HepG2 (cell line): ENCODE data around the gene FOSB. TPM values are rescaled to one million over a fixed set of nuclear protein-coding genes. Genes with fewer than 3 reads are reported as not detected.
A peak's percentile ranks its signal among the peaks of the same experiment; 100 is the strongest.

Experiments
- ARID3A ChIP-seq: IDR thresholded peaks from 2 replicates; pipeline ENCODE4 v1.6.1; 2012; ENCODE audit warnings: low read depth, low read length, improper control_type of control experiment
- ATF7 ChIP-seq, 2 experiments: fragments of 450-650 bp in 1 of 2; sonication (generic) in 1 of 2; formaldehyde crosslinking in 1 of 2; IDR thresholded peaks; 2 replicates each; pipeline versions ENCODE4 v1.4.0 to v1.6.1; 2016 to 2020; ENCODE audit warnings: antibody characterized with exemption in 1 of 2, mild to moderate bottlenecking in 1 of 2, missing genetic modification reagents in 1 of 2
- CHD4 ChIP-seq: fragments of 200-600 bp; sonication (generic); IDR thresholded peaks from 2 replicates; pipeline ENCODE4 v1.7.0; 2017; ENCODE audit warnings: mild to moderate bottlenecking, low read length, borderline replicate concordance
- ELF1 ChIP-seq: sonication (generic); formaldehyde crosslinking; IDR thresholded peaks from 2 replicates; pipeline ENCODE4 v1.4.0; 2020; ENCODE audit warnings: missing genetic modification reagents
- HOXA5 ChIP-seq: sonication (generic); formaldehyde crosslinking; IDR thresholded peaks from 2 replicates; pipeline ENCODE4 v1.4.0; 2020; ENCODE audit warnings: missing genetic modification reagents
- MXD3 ChIP-seq: IDR thresholded peaks from 2 replicates; pipeline ENCODE4 v1.6.1; 2016; ENCODE audit warnings: mild to moderate bottlenecking, missing biosample characterization, missing genetic modification reagents
- MZF1 ChIP-seq: sonication (generic); formaldehyde crosslinking; IDR thresholded peaks from 2 replicates; pipeline ENCODE4 v1.8.1; 2023; ENCODE audit warnings: mild to moderate bottlenecking, missing genetic modification reagents, borderline replicate concordance
- RAD21 ChIP-seq: fragments of 450-650 bp; formaldehyde crosslinking; IDR thresholded peaks from 2 replicates; pipeline ENCODE4 v1.5.0; 2020; ENCODE audit warnings: mild to moderate bottlenecking
- ZBTB38 ChIP-seq: sonication (generic); formaldehyde crosslinking; IDR thresholded peaks from 2 replicates; pipeline ENCODE4 v1.5.1; 2020; ENCODE audit warnings: mild to moderate bottlenecking, missing genetic modification reagents
- ZFP91 ChIP-seq: sonication (generic); formaldehyde crosslinking; IDR thresholded peaks from 2 replicates; pipeline ENCODE4 v1.9.0; 2022; ENCODE audit warnings: missing genetic modification reagents, mild to moderate bottlenecking, borderline replicate concordance
- ZNF275 ChIP-seq: sonication (generic); formaldehyde crosslinking; IDR thresholded peaks from 2 replicates; pipeline ENCODE4 v1.8.0; 2022; ENCODE audit warnings: missing genetic modification reagents, mild to moderate bottlenecking, inconsistent platforms, borderline replicate concordance
- ZNF296 ChIP-seq: sonication (generic); formaldehyde crosslinking; conservative IDR thresholded peaks from 2 replicates; pipeline ENCODE4 v1.5.0; 2020; ENCODE audit warnings: mild to moderate bottlenecking, missing genetic modification reagents
- ZNF512B ChIP-seq: sonication (generic); formaldehyde crosslinking; IDR thresholded peaks from 2 replicates; pipeline ENCODE4 v1.5.1; 2020; ENCODE audit warnings: missing genetic modification reagents, mild to moderate bottlenecking, borderline replicate concordance
- ZNF570 ChIP-seq: sonication (generic); formaldehyde crosslinking; IDR thresholded peaks from 2 replicates; pipeline ENCODE4 v1.4.0; 2020; ENCODE audit warnings: mild to moderate bottlenecking, missing genetic modification reagents, borderline replicate concordance
- ZNF687 ChIP-seq: sonication (generic); formaldehyde crosslinking; IDR thresholded peaks from 2 replicates; pipeline ENCODE4 v1.5.1; 2020; ENCODE audit warnings: mild to moderate bottlenecking, missing genetic modification reagents, moderate library complexity
- polyA plus RNA-seq, 8 experiments: library from polyadenylated mRNA; depleted of rRNA in 3 of 8; stranded (reverse) in 7 of 8; unstranded in 1 of 8; fragments of >200 nt; fragmentation: Illumina TruSeq in 4 of 8; extraction: Trizol in 4 of 8; gene quantifications; 2 replicates each; pipeline versions ENCODE4 v1.2.1 to v1.2.3, GENCODE V29; 2011 to 2016; ENCODE audit warnings: low read depth in 4 of 8, missing spikeins in 1 of 8, mixed read lengths in 1 of 8; ENCODE audit not compliant: insufficient read depth in 1 of 8
- total RNA-seq, 5 experiments: library from RNA; depleted of rRNA; stranded (reverse); fragments of >200 nt; fragmentation: Illumina TruSeq; extraction: Trizol; gene quantifications; 2 replicates each; pipeline ENCODE4 v1.2.3, GENCODE V29; 2016; ENCODE audit warnings: low read depth in 1 of 5

The FOSB gene
- total and polyA plus RNA-seq, 2 of the 13 experiments (the other 11 are each of a cell fraction or from before 2014, with no cell fraction given): 2.8 to 6.0 TPM

GRCh38 chr19:45467456-45468158 is at the start of gene FOSB (continued):
- no peak; the same call in none of the 2 replicates for TF ChIP-seq ZNF687 (CRISPR knock-in tag)
- no peak for TF ChIP-seq MXD3 (CRISPR knock-in tag)
- peak; percentile 31; the same call in 1 of the 2 replicates for TF ChIP-seq ZFP91 (CRISPR knock-in tag)
- TF ChIP-seq MZF1 (CRISPR knock-in tag): no peak
- TF ChIP-seq ELF1: peak; percentile 17; the same call in 1 of the 2 replicates
- TF ChIP-seq RAD21 (CRISPR knock-in tag): no peak
- no peak for TF ChIP-seq ZNF570 (CRISPR knock-in tag)
- TF ChIP-seq ATF7 (IDR thresholded peaks at IDR 0.05): peak; percentile 98
- peak; percentile 98 for TF ChIP-seq ATF7 (CRISPR knock-in tag; IDR thresholded peaks at IDR 0.05)
- peak; percentile 28; the same call in 1 of the 2 replicates for TF ChIP-seq ZBTB38 (CRISPR knock-in tag)
- no peak for TF ChIP-seq ZNF296 (CRISPR knock-in tag)
- no peak for TF ChIP-seq ZNF275
- TF ChIP-seq ZNF512B (CRISPR knock-in tag): no peak
- TF ChIP-seq CHD4: no peak
- TF ChIP-seq HOXA5 (CRISPR knock-in tag): no peak; the same call in 1 of the 2 replicates
- TF ChIP-seq ARID3A: no peak
